Ovary (tissue), 9 donors: ENCODE measurements around the gene TTC23. TPM values are rescaled to one million over a fixed set of nuclear protein-coding genes. Genes with fewer than 3 reads are reported as not detected.
"Not testable (repeated sequence)": the region's sequence is repeated elsewhere in the genome, so short reads cannot be mapped to it uniquely, and the experiment has no call there.

Experiments
- DNase-seq, 5 donors: peaks; one replicate each; pipeline ENCODE4 v3.0.0-alpha.2; 2019 to 2020
- H3K27ac ChIP-seq, 2 donors: fragments of 200-600 bp; one replicate each; pipeline versions ENCODE4 v1.5.1 to v1.8.0; 2019 to 2022
- H3K27me3 ChIP-seq: fragments of 200-600 bp; one replicate; pipeline ENCODE4 v1.8.0; 2022
- H3K36me3 ChIP-seq: fragments of 200-600 bp; sonication (generic); one replicate; pipeline ENCODE4 v1.5.1; 2019
- H3K4me1 ChIP-seq: one replicate; pipeline ENCODE4 v1.8.1; 2013; ENCODE audit warnings: mild to moderate bottlenecking, moderate library complexity; ENCODE audit not compliant: insufficient read depth
- H3K4me3 ChIP-seq: fragments of 200-600 bp; sonication (generic); one replicate; pipeline ENCODE4 v1.5.1; 2017
- H3K9me3 ChIP-seq, 2 donors: fragments of 200-600 bp in 1 of 2; sonication (generic) in 1 of 2; one replicate each; pipeline versions ENCODE4 v1.5.1 to v1.8.1; 2013 to 2019; ENCODE audit warnings: mild to moderate bottlenecking in 1 of 2, moderate library complexity in 1 of 2
- CTCF ChIP-seq, 3 donors: fragments of 450-650 bp in 2 of 3; fragments of 200-600 bp in 1 of 3; IDR thresholded peaks; one replicate each; pipeline versions ENCODE4 v1.5.1 to v1.8.0; 2016 to 2022; ENCODE audit warnings: antibody characterized with exemption in 3 of 3, mild to moderate bottlenecking in 1 of 3
- EP300 ChIP-seq: sonication (generic); formaldehyde crosslinking; IDR thresholded peaks from one replicate; pipeline ENCODE4 v1.6.1; 2017; ENCODE audit warnings: antibody characterized with exemption
- POLR2A ChIP-seq: fragments of 450-650 bp; IDR thresholded peaks from one replicate; pipeline ENCODE4 v1.6.1; 2017; ENCODE audit warnings: antibody characterized with exemption, mild to moderate bottlenecking, moderate library complexity
- WGBS, 3 donors: extraction: QIAGEN DNeasy Blood & Tissue Kit in 1 of 3; methylation state at CpG; one replicate each; pipeline versions ENCODE4 v1.1.5 to v1.1.7; 2013 to 2017; 5-methylcytosine and 5-hydroxymethylcytosine counted together
- intact Hi-C, 4 donors: fragments of 100-400 bp; cut with DNase I; formaldehyde crosslinking; loops; one replicate each; pipeline versions ENCODE4 v1.11.0 to v1.15.1; 2022 to 2023
- polyA plus RNA-seq, 2 donors: library from polyadenylated mRNA; stranded (reverse); fragments of 200-250 nt in 1 of 2; fragments of 350-450 nt in 1 of 2; fragmentation: Illumina TruSeq in 1 of 2; extraction: RNeasy Lipid Tissue Mini Kit (QIAGEN cat#74804) in 1 of 2; gene quantifications; one replicate each; pipeline ENCODE4 v1.2.3, GENCODE V29; 2013 to 2014
- total RNA-seq, 7 donors: library from RNA; depleted of rRNA in 2 of 7; stranded (reverse); fragments of >200 nt in 2 of 7; fragmentation: NEBNext Ultra II Directional in 3 of 7; extraction: Animal tissue kit (Norgen Biotek cat#: 25700) in 3 of 7; gene quantifications; one replicate each; pipeline versions ENCODE4 v1.1.0 to v1.2.4, GENCODE V29; 2016 to 2023
- donor health status: DM: no; HTN: no; CAD: no; lungs with moderate emphysema.
- donor health status: DM: no; HTN: no; CAD: no.
- donor health status: Bipolar disorder and iron deficiency.
- donor health status: DM: yes; HTN: yes; CAD: no.
- donor health status: DM: no; HTN: no; CAD: no.
- donor health status: DM: yes; HTN: yes; CAD: no.

The TTC23 gene
- total and polyA plus RNA-seq, 9 donors, result 15.9 to 35.8 (median 25.8) TPM

GRCh38 chr15:99113547-99114271 lies 135.7 kb downstream of the TTC23 start:
- Histone ChIP-seq H3K9me3 (no peaks in the 10 kb centered on the region), H3K36me3 (no peaks in the 10 kb centered on the region), H3K27me3 (no peaks in the 10 kb centered on the region), H3K4me1 (no peaks in the 10 kb centered on the region), H3K4me3 (no peak overlapping the region), H3K27ac (no peak overlapping the region)
- DNase-seq, result no peak
- TF ChIP-seq POLR2A, result no peak
- TF ChIP-seq CTCF (IDR thresholded peaks at IDR 0.05), result no peak
- no peak for TF ChIP-seq EP300
- 91% methylated on average over 13 of the region's 13 CpGs for WGBS, 3 donors
- intact Hi-C loops, result no loop called here

GRCh38 chr15:99111641-99112040 lies 137.7 kb downstream of the TTC23 start:
- H3K27me3 ChIP-seq, H3K4me1 ChIP-seq, H3K36me3 ChIP-seq, H3K4me3 ChIP-seq, intact Hi-C loops, DNase-seq, H3K27ac ChIP-seq, H3K9me3 ChIP-seq: not testable (repeated sequence)
- WGBS, 3 donors, result 75 to 81% (median 80%) methylated on average over 8 of the region's 8 CpGs

- no peaks in the 10 kb centered on the region for H3K27me3 ChIP-seq
- 44 to 51% (median 48%) methylated on average over 8 of the region's 8 CpGs for WGBS, 3 donors
- peaks cover 3% of the 10 kb centered on the region for H3K4me1 ChIP-seq
- no peak for DNase-seq
- TF ChIP-seq POLR2A, result no peak
- no peak for TF ChIP-seq CTCF (IDR thresholded peaks at IDR 0.05)
- TF ChIP-seq EP300, result no peak
- H3K27ac ChIP-seq, result no peak overlapping the region
- H3K4me3 ChIP-seq, result no peak overlapping the region
- H3K9me3 ChIP-seq, result no peaks in the 10 kb centered on the region
- intact Hi-C loops, result no loop called here
- H3K36me3 ChIP-seq, result no peaks in the 10 kb centered on the region
Measured at GRCh38 chr15:99110581-99111320, 138.6 kb downstream of the TTC23 start.

- Histone ChIP-seq H3K27ac (no peak overlapping the region), H3K4me3 (no peak overlapping the region), H3K27me3 (no peaks in the 10 kb centered on the region), H3K9me3 (no peaks in the 10 kb centered on the region), H3K36me3 (no peaks in the 10 kb centered on the region), H3K4me1 (peaks cover 3% of the 10 kb centered on the region)
- no peak for DNase-seq
- no peak for TF ChIP-seq EP300
- TF ChIP-seq CTCF (IDR thresholded peaks at IDR 0.05), result no peak
- TF ChIP-seq POLR2A, result no peak
- WGBS, 3 donors, result 90 to 95% (median 92%) methylated on average over 12 of the region's 12 CpGs
- intact Hi-C loops, result no loop called here
Measured at GRCh38 chr15:99110093-99110492, 139.3 kb downstream of the TTC23 start.

DNA sequence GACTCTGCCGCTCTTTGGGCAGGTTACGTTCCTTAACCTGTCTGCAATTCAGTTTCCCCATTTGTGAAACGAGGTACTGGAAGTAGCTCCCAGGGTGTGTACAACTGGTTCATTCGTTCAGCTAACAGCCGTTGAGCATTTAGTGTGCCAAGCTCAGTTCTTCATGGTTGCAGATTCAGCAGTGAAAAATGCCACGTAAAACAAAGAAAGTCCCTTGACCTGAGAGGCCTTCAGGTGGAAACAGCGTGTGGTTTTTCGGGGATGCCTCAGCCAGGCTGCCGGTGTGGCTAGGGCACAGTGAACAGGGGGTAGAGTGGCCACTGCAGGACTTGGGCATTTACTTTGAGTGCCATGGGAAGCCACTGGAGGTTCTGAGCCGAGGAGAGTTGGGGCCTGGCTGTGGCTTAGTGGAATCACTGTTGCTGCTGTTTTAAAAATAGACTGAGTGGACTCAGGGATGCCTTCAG lies 139.8 kb downstream of the TTC23 start:
- H3K4me3 ChIP-seq, result no peak overlapping the region
- no peak overlapping the region for H3K27ac ChIP-seq
- H3K27me3 ChIP-seq, result no peaks in the 10 kb centered on the region
- 83 to 91% (median 84%) methylated on average over 10 of the region's 10 CpGs for WGBS, 3 donors
- no peak for TF ChIP-seq POLR2A
- TF ChIP-seq CTCF (IDR thresholded peaks at IDR 0.05), result no peak
- no peak for TF ChIP-seq EP300
- no peaks in the 10 kb centered on the region for H3K9me3 ChIP-seq
- intact Hi-C loops, result loop anchor here in 2 of 4 donors (5.0 to 10.0 kb wide), 2 partner anchors 63 to 95 kb away; no protein-coding TSS in a partner anchor
- H3K36me3 ChIP-seq, result no peaks in the 10 kb centered on the region
- peaks cover 3% of the 10 kb centered on the region for H3K4me1 ChIP-seq
- DNase-seq, result no peak
